ENCODE measurements around the gene KLHDC10. TPM values are rescaled to one million over a fixed set of nuclear protein-coding genes. Genes with fewer than 3 reads are reported as not detected.

Gene KLHDC10
- total and polyA plus RNA-seq, 2 donors (not counting 1 experiment from before 2014, with no cell fraction given): 7.1 to 25.7 TPM

DNA sequence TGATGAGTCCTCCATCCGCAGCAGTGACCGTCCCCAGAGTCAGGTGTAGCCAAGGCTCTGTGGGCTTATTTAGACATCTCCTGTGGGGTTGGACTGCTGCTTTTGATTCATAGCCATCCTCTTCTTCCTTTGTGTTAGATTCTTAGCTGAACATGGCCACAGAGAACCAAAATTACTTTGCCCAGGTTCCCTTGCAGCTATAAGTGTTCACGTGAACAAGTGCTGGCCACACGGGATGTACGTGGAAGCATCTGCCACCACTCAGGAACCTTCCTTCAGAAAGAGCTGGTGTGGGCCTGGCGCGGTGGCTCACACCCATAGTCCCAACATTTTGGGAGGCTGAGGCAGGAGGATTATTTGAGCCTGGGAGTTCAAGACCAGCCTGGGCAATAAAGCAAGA lies 85.8 kb downstream of the KLHDC10 start:
- ATAC-seq (ENCODE audit: low read depth) (no peak), DNase-seq (no peak)
- WGBS (ENCODE audit: insufficient coverage): 100% methylated on average over 7 of the region's 7 CpGs
- no peaks in the 10 kb centered on the region for H3K27me3 Mint-ChIP-seq
- no peaks in the 10 kb centered on the region for H3K9me3 Mint-ChIP-seq (ENCODE audit: insufficient read depth)
- no peaks in the 10 kb centered on the region for H3K36me3 ChIP-seq (replicated peaks in 1 of 2; ENCODE audit: control extremely low read depth in 1 of 2, control insufficient read depth in 1 of 2, extremely low read depth in 1 of 2, insufficient read depth in 2 of 2, low read length in 1 of 2)
- H3K9me3 ChIP-seq (ENCODE audit: control extremely low read depth in 1 of 3, control insufficient read depth in 2 of 3, insufficient read depth in 1 of 3, low read length in 2 of 3): peaks cover 0 to 33% (median 5%) of the 10 kb centered on the region in 3 donors
- H3K4me3 ChIP-seq (ENCODE audit: control extremely low read depth in 1 of 5, extremely low read depth in 1 of 5, insufficient read depth in 1 of 5, low read depth in 2 of 5, low read length in 4 of 5): no peak overlapping the region
- H3K79me2 ChIP-seq (ENCODE audit: control insufficient read depth, insufficient read depth, low read length): peaks cover 7% of the 10 kb centered on the region
- H3K9ac ChIP-seq (ENCODE audit: low read length): no peak overlapping the region
- H3K27ac Mint-ChIP-seq: no peak overlapping the region
- no peak overlapping the region for H3K4me2 ChIP-seq (replicated peaks; ENCODE audit: low read depth, low read length, poor library complexity, severe bottlenecking)
- H3K4me1 Mint-ChIP-seq: peaks cover 2% of the 10 kb centered on the region
- no peak overlapping the region for H3K27ac ChIP-seq (ENCODE audit: low read length in 2 of 2)
- intact Hi-C loops (cut with micrococcal nuclease): no loop called here
- H3K27me3 ChIP-seq (replicated peaks in 1 of 4; ENCODE audit: control extremely low read depth in 1 of 4, control insufficient read depth in 3 of 4, insufficient read depth in 4 of 4, low read length in 3 of 4): no peaks in the 10 kb centered on the region
- H2AFZ ChIP-seq (ENCODE audit: insufficient read depth, low read depth, low read length, poor library complexity, severe bottlenecking): no peak overlapping the region
- H4K20me1 ChIP-seq (ENCODE audit: control insufficient read depth, insufficient read depth, low read length, poor library complexity, severe bottlenecking): no peaks in the 10 kb centered on the region
- no peak overlapping the region for H3K4me3 Mint-ChIP-seq
- ChIA-PET CTCF (no interaction called here), POLR2A (no interaction called here)
- TF ChIP-seq EZH2 (IDR thresholded peaks at IDR 0.05; ENCODE audit: borderline replicate concordance, insufficient read depth, low read depth, low read length, poor library complexity, severe bottlenecking): no peak
- TF ChIP-seq, protein P1, sequence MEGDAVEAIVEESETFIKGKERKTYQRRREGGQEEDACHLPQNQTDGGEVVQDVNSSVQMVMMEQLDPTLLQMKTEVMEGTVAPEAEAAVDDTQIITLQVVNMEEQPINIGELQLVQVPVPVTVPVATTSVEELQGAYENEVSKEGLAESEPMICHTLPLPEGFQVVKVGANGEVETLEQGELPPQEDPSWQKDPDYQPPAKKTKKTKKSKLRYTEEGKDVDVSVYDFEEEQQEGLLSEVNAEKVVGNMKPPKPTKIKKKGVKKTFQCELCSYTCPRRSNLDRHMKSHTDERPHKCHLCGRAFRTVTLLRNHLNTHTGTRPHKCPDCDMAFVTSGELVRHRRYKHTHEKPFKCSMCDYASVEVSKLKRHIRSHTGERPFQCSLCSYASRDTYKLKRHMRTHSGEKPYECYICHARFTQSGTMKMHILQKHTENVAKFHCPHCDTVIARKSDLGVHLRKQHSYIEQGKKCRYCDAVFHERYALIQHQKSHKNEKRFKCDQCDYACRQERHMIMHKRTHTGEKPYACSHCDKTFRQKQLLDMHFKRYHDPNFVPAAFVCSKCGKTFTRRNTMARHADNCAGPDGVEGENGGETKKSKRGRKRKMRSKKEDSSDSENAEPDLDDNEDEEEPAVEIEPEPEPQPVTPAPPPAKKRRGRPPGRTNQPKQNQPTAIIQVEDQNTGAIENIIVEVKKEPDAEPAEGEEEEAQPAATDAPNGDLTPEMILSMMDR (IDR thresholded peaks at IDR 0.05): no peak
- peaks cover 15 to 27% of the 10 kb centered on the region in 2 donors for H3K4me1 ChIP-seq (ENCODE audit: control insufficient read depth in 2 of 2, insufficient read depth in 2 of 2, low read length in 2 of 2)

DNA sequence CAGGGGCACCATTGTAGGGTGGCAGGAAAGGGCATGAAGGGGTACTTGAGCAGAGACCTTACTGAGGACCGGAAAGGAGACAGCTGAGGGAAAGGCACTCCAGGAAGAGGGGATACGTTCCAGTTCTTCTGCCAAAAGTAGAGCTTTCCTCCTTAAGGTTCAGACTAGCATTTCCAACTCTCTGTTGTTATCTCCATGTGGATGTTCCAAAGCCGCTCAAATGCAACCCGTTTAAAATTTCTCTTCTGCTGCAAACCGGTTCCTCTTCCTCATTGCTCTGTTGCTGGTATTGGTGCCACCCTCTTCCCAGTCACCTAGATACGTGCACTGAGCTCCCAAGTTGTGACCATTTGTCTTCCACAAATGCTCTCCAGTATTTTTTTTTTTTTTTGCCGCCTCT lies 87.4 kb downstream of the KLHDC10 start:
- H3K79me2 ChIP-seq (ENCODE audit: control insufficient read depth, insufficient read depth, low read length): no peaks in the 10 kb centered on the region
- no peak overlapping the region for H3K27ac ChIP-seq (ENCODE audit: low read length in 2 of 2)
- no peaks in the 10 kb centered on the region for H3K27me3 Mint-ChIP-seq
- H3K9me3 Mint-ChIP-seq (ENCODE audit: insufficient read depth): no peaks in the 10 kb centered on the region
- WGBS (ENCODE audit: insufficient coverage): 97% methylated on average over 5 of the region's 7 CpGs
- ChIA-PET CTCF (no interaction called here), POLR2A (no interaction called here)
- H2AFZ ChIP-seq (ENCODE audit: insufficient read depth, low read depth, low read length, poor library complexity, severe bottlenecking): no peak overlapping the region
- intact Hi-C loops (cut with micrococcal nuclease): no loop called here
- no peak overlapping the region for H3K4me3 Mint-ChIP-seq
- DNase-seq (no peak), ATAC-seq (ENCODE audit: low read depth) (no peak)
- peaks cover 0 to 12% of the 10 kb centered on the region in 2 experiments for H3K36me3 ChIP-seq (replicated peaks in 1 of 2; ENCODE audit: control extremely low read depth in 1 of 2, control insufficient read depth in 1 of 2, extremely low read depth in 1 of 2, insufficient read depth in 2 of 2, low read length in 1 of 2)
- no peaks in the 10 kb centered on the region for H3K27me3 ChIP-seq (replicated peaks in 1 of 4; ENCODE audit: control extremely low read depth in 1 of 4, control insufficient read depth in 3 of 4, insufficient read depth in 4 of 4, low read length in 3 of 4)
- peaks cover 0 to 26% (median 5%) of the 10 kb centered on the region in 3 donors for H3K9me3 ChIP-seq (ENCODE audit: control extremely low read depth in 1 of 3, control insufficient read depth in 2 of 3, insufficient read depth in 1 of 3, low read length in 2 of 3)
- peak overlapping the region; percentile 50 for H3K27ac Mint-ChIP-seq
- H3K4me1 ChIP-seq (ENCODE audit: control insufficient read depth in 2 of 2, insufficient read depth in 2 of 2, low read length in 2 of 2): peaks cover 3 to 12% of the 10 kb centered on the region in 2 donors
- no peak overlapping the region for H3K9ac ChIP-seq (ENCODE audit: low read length)
- H3K4me3 ChIP-seq (ENCODE audit: control extremely low read depth in 1 of 5, extremely low read depth in 1 of 5, insufficient read depth in 1 of 5, low read depth in 2 of 5, low read length in 4 of 5): no peak overlapping the region
- H4K20me1 ChIP-seq (ENCODE audit: control insufficient read depth, insufficient read depth, low read length, poor library complexity, severe bottlenecking): no peaks in the 10 kb centered on the region
- H3K4me2 ChIP-seq (replicated peaks; ENCODE audit: low read depth, low read length, poor library complexity, severe bottlenecking): no peak overlapping the region
- TF ChIP-seq EZH2 (IDR thresholded peaks at IDR 0.05; ENCODE audit: borderline replicate concordance, insufficient read depth, low read depth, low read length, poor library complexity, severe bottlenecking): no peak
- TF ChIP-seq, protein P1 (IDR thresholded peaks at IDR 0.05): no peak
- H3K4me1 Mint-ChIP-seq: peaks cover 2% of the 10 kb centered on the region

All from B cell (primary cell).